NCI-H187 (cell line): ENCODE data around the gene KCNIP4.

Source experiments
- DNase-seq, 2 experiments: peaks; one replicate each; lab custom pipeline; 2025; lab: John Stamatoyannopoulos, UW

KCNIP4 gene

GRCh38 chr4:21571100-21571499 is 377.5 kb downstream of the KCNIP4 start:
- DNase-seq, result no peak

GRCh38 chr4:21569638-21570037 is 378.9 kb downstream of the KCNIP4 start:
- DNase-seq, result no peak

GRCh38 chr4:21555083-21555482 is 393.5 kb downstream of the KCNIP4 start:
- no peak for DNase-seq

- no peak for DNase-seq
Observed at GRCh38 chr4:21554500-21554899, 394.1 kb downstream of the KCNIP4 start.

- no peak for DNase-seq
Observed at GRCh38 chr4:21554066-21554465, 394.5 kb downstream of the KCNIP4 start.

GRCh38 chr4:21552455-21552854 is 396.1 kb downstream of the KCNIP4 start:
- DNase-seq, result no peak

GRCh38 chr4:21544955-21545354 is 403.6 kb downstream of the KCNIP4 start:
- no peak for DNase-seq

GRCh38 chr4:21544415-21544814 is 404.2 kb downstream of the KCNIP4 start:
- DNase-seq, result no peak

- DNase-seq, result no peak
Observed at GRCh38 chr4:21543514-21543913, 405.1 kb downstream of the KCNIP4 start.

- DNase-seq, result no peak
Observed at GRCh38 chr4:21535898-21536297, 412.7 kb downstream of the KCNIP4 start.

GRCh38 chr4:21531048-21531447 is 417.5 kb downstream of the KCNIP4 start:
- DNase-seq, result no peak

GRCh38 chr4:21529214-21529613 is 419.4 kb downstream of the KCNIP4 start:
- no peak for DNase-seq

GRCh38 chr4:21522296-21522695 is 426.3 kb downstream of the KCNIP4 start:
- DNase-seq, result no peak

- DNase-seq, result no peak
Observed at GRCh38 chr4:21517126-21517859, 431.3 kb downstream of the KCNIP4 start.

GRCh38 chr4:21514022-21514694 is 434.4 kb downstream of the KCNIP4 start:
- no peak for DNase-seq

GRCh38 chr4:21512353-21512752 is 436.2 kb downstream of the KCNIP4 start:
- DNase-seq, result no peak

GRCh38 chr4:21507439-21507838 is 441.1 kb downstream of the KCNIP4 start:
- no peak for DNase-seq

GRCh38 chr4:21490682-21491081 is 457.9 kb downstream of the KCNIP4 start:
- no peak for DNase-seq

- no peak for DNase-seq
Observed at GRCh38 chr4:21476757-21477156, 471.8 kb downstream of the KCNIP4 start.

- DNase-seq, result no peak
Observed at GRCh38 chr4:21474195-21474594, 474.4 kb downstream of the KCNIP4 start.

GRCh38 chr4:21470535-21470934 is 478.0 kb downstream of the KCNIP4 start:
- DNase-seq, result peak in 1 of 2 experiments; percentile 14

- no peak for DNase-seq
Observed at GRCh38 chr4:21469438-21470300, 478.9 kb downstream of the KCNIP4 start.

GRCh38 chr4:21467551-21467950 is 481.0 kb downstream of the KCNIP4 start:
- DNase-seq, result no peak
